Activated T-cell treated with anti-CD3 and anti-CD28 coated beads, Interleukin-2, amount 50 U/mL, for 24 hours (primary cell): ENCODE data around the gene YY2.
"Not testable (repeated sequence)": the region's sequence is repeated elsewhere in the genome, so short reads cannot be mapped to it uniquely, and the experiment has no call there.

Source experiments
- DNase-seq: peaks from one replicate; pipeline ENCODE4 v3.0.0-alpha.2; 2020
- H3K27ac Mint-ChIP-seq: 2 replicates; pipeline ENCODE4 v1.8.0; 2020; ENCODE audit warnings: mild to moderate bottlenecking, mixed read lengths
- H3K27me3 Mint-ChIP-seq: 2 replicates; pipeline ENCODE4 v1.8.0; 2020; ENCODE audit warnings: mixed read lengths
- H3K36me3 Mint-ChIP-seq: 2 replicates; pipeline ENCODE4 v1.8.0; 2020; ENCODE audit warnings: low read depth, mixed read lengths
- H3K4me1 Mint-ChIP-seq: 2 replicates; pipeline ENCODE4 v1.8.0; 2020; ENCODE audit warnings: low read depth, mixed read lengths
- H3K4me3 Mint-ChIP-seq: 2 replicates; pipeline ENCODE4 v1.8.0; 2020; ENCODE audit warnings: mild to moderate bottlenecking, moderate library complexity, mixed read lengths
- H3K9me3 Mint-ChIP-seq: 2 replicates; pipeline ENCODE4 v1.8.0; 2020; ENCODE audit warnings: mixed read lengths

YY2 gene

GRCh38 chrX:21847342-21847741 lies 8.4 kb upstream of the YY2 start:
- no peak for DNase-seq
- no peak overlapping the region for H3K27ac Mint-ChIP-seq
- H3K4me1 Mint-ChIP-seq: peaks cover 3% of the 10 kb centered on the region

GRCh38 chrX:21853578-21853977 lies 2.2 kb upstream of the YY2 start:
- no peak for DNase-seq
- Mint-ChIP-seq H3K4me3 (no peak overlapping the region), H3K9me3 (no peaks in the 10 kb centered on the region), H3K36me3 (peaks cover 43% of the 10 kb centered on the region), H3K4me1 (no peaks in the 10 kb centered on the region), H3K27ac (no peak overlapping the region), H3K27me3 (peaks cover 6% of the 10 kb centered on the region)

More at GRCh38 chrX:21847342-21847741, 8.4 kb upstream of the YY2 start:
- no peaks in the 10 kb centered on the region for H3K9me3 Mint-ChIP-seq
- peaks cover 2% of the 10 kb centered on the region for H3K27me3 Mint-ChIP-seq
- peaks cover 33% of the 10 kb centered on the region for H3K36me3 Mint-ChIP-seq
- H3K4me3 Mint-ChIP-seq: no peak overlapping the region

GRCh38 chrX:21856504-21856903 lies 717 bp downstream of the YY2 start:
- Mint-ChIP-seq H3K27me3 (peaks cover 7% of the 10 kb centered on the region), H3K4me1 (no peaks in the 10 kb centered on the region), H3K9me3 (no peaks in the 10 kb centered on the region), H3K4me3 (no peak overlapping the region), H3K27ac (no peak overlapping the region), H3K36me3 (peaks cover 37% of the 10 kb centered on the region)
- no peak for DNase-seq

- Mint-ChIP-seq H3K27ac (no peak overlapping the region), H3K36me3 (no peaks in the 10 kb centered on the region), H3K9me3 (no peaks in the 10 kb centered on the region), H3K4me1 (peaks cover 4% of the 10 kb centered on the region), H3K4me3 (no peak overlapping the region), H3K27me3 (peaks cover 6% of the 10 kb centered on the region)
- DNase-seq: no peak
Measured at GRCh38 chrX:21863241-21863640, 7.5 kb downstream of the YY2 start.

GRCh38 chrX:21865436-21865835 lies 9.6 kb downstream of the YY2 start:
- Mint-ChIP-seq H3K27ac (no peak overlapping the region), H3K9me3 (no peaks in the 10 kb centered on the region), H3K27me3 (no peaks in the 10 kb centered on the region), H3K4me3 (no peak overlapping the region), H3K4me1 (peaks cover 4% of the 10 kb centered on the region), H3K36me3 (peaks cover 3% of the 10 kb centered on the region)
- DNase-seq: no peak

GRCh38 chrX:21870494-21870893 lies 14.7 kb downstream of the YY2 start:
- no peak overlapping the region for H3K4me3 Mint-ChIP-seq
- no peaks in the 10 kb centered on the region for H3K9me3 Mint-ChIP-seq
- H3K27ac Mint-ChIP-seq: no peak overlapping the region
- no peaks in the 10 kb centered on the region for H3K4me1 Mint-ChIP-seq
- DNase-seq: no peak
- H3K27me3 Mint-ChIP-seq: no peaks in the 10 kb centered on the region
- peaks cover 4% of the 10 kb centered on the region for H3K36me3 Mint-ChIP-seq

GRCh38 chrX:21873063-21873775 lies 17.4 kb downstream of the YY2 start:
- no peaks in the 10 kb centered on the region for H3K4me1 Mint-ChIP-seq
- no peak overlapping the region for H3K4me3 Mint-ChIP-seq
- peaks cover 4% of the 10 kb centered on the region for H3K36me3 Mint-ChIP-seq
- no peaks in the 10 kb centered on the region for H3K27me3 Mint-ChIP-seq
- no peak for DNase-seq
- H3K27ac Mint-ChIP-seq: no peak overlapping the region
- no peaks in the 10 kb centered on the region for H3K9me3 Mint-ChIP-seq

GRCh38 chrX:21874182-21874581 lies 18.4 kb downstream of the YY2 start:
- H3K9me3 Mint-ChIP-seq: not testable (repeated sequence)

GRCh38 chrX:21875013-21875412 lies 19.2 kb downstream of the YY2 start:
- Mint-ChIP-seq H3K27ac (no peak overlapping the region), H3K4me1 (no peaks in the 10 kb centered on the region), H3K27me3 (no peaks in the 10 kb centered on the region), H3K9me3 (no peaks in the 10 kb centered on the region), H3K4me3 (no peak overlapping the region), H3K36me3 (peaks cover 5% of the 10 kb centered on the region)
- DNase-seq: no peak

More at GRCh38 chrX:21874182-21874581, 18.4 kb downstream of the YY2 start:
- H3K36me3 Mint-ChIP-seq, H3K4me1 Mint-ChIP-seq, DNase-seq, H3K4me3 Mint-ChIP-seq, H3K27ac Mint-ChIP-seq, H3K27me3 Mint-ChIP-seq: not testable (repeated sequence)

GRCh38 chrX:21881881-21882574 lies 26.2 kb downstream of the YY2 start:
- Mint-ChIP-seq H3K27ac (no peak overlapping the region), H3K9me3 (no peaks in the 10 kb centered on the region), H3K4me1 (no peaks in the 10 kb centered on the region), H3K4me3 (no peak overlapping the region), H3K36me3 (peaks cover 10% of the 10 kb centered on the region), H3K27me3 (no peaks in the 10 kb centered on the region)
- no peak for DNase-seq

- H3K27me3 Mint-ChIP-seq: no peaks in the 10 kb centered on the region
- H3K4me3 Mint-ChIP-seq: no peak overlapping the region
- peaks cover 10% of the 10 kb centered on the region for H3K36me3 Mint-ChIP-seq
- no peaks in the 10 kb centered on the region for H3K9me3 Mint-ChIP-seq
- H3K27ac Mint-ChIP-seq: no peak overlapping the region
- no peaks in the 10 kb centered on the region for H3K4me1 Mint-ChIP-seq
- no peak for DNase-seq
Measured at GRCh38 chrX:21883258-21883657, 27.5 kb downstream of the YY2 start.

- DNase-seq: no peak
- H3K9me3 Mint-ChIP-seq: no peaks in the 10 kb centered on the region
- H3K36me3 Mint-ChIP-seq: peaks cover 7% of the 10 kb centered on the region
- no peak overlapping the region for H3K27ac Mint-ChIP-seq
- no peak overlapping the region for H3K4me3 Mint-ChIP-seq
- no peaks in the 10 kb centered on the region for H3K27me3 Mint-ChIP-seq
- H3K4me1 Mint-ChIP-seq: no peaks in the 10 kb centered on the region
Measured at GRCh38 chrX:21885568-21885967, 29.8 kb downstream of the YY2 start.

- no peak overlapping the region for H3K27ac Mint-ChIP-seq
Measured at GRCh38 chrX:21905313-21905712, 49.5 kb downstream of the YY2 start.

GRCh38 chrX:21905953-21906352 lies 50.2 kb downstream of the YY2 start:
- H3K27ac Mint-ChIP-seq: no peak overlapping the region
- H3K27me3 Mint-ChIP-seq: no peaks in the 10 kb centered on the region
- no peak overlapping the region for H3K4me3 Mint-ChIP-seq
- no peak for DNase-seq
- peaks cover 3% of the 10 kb centered on the region for H3K36me3 Mint-ChIP-seq
- no peaks in the 10 kb centered on the region for H3K9me3 Mint-ChIP-seq
- H3K4me1 Mint-ChIP-seq: no peaks in the 10 kb centered on the region

More at GRCh38 chrX:21905313-21905712, 49.5 kb downstream of the YY2 start:
- H3K27me3 Mint-ChIP-seq: no peaks in the 10 kb centered on the region
- DNase-seq: no peak
- H3K4me3 Mint-ChIP-seq: no peak overlapping the region
- no peaks in the 10 kb centered on the region for H3K9me3 Mint-ChIP-seq
- peaks cover 3% of the 10 kb centered on the region for H3K36me3 Mint-ChIP-seq
- no peaks in the 10 kb centered on the region for H3K4me1 Mint-ChIP-seq

GRCh38 chrX:21907260-21907659 lies 51.5 kb downstream of the YY2 start:
- H3K9me3 Mint-ChIP-seq: no peaks in the 10 kb centered on the region
- no peak overlapping the region for H3K27ac Mint-ChIP-seq
- no peaks in the 10 kb centered on the region for H3K27me3 Mint-ChIP-seq
- peaks cover 1% of the 10 kb centered on the region for H3K4me1 Mint-ChIP-seq
- peaks cover 3% of the 10 kb centered on the region for H3K36me3 Mint-ChIP-seq
- no peak for DNase-seq
- H3K4me3 Mint-ChIP-seq: no peak overlapping the region
